ENCODE results near the gene DDX50. TPM values are rescaled to one million over a fixed set of nuclear protein-coding genes. Genes with fewer than 3 reads are reported as not detected.
"Not testable (repeated sequence)": the region's sequence is repeated elsewhere in the genome, so short reads cannot be mapped to it uniquely, and the experiment has no call there.

DDX50 gene
- polyA plus RNA-seq, result 37.0 TPM
- long read RNA-seq, donor 1, partial matches to known transcripts, result 0 of 4 reads
- long read RNA-seq, donor 1, other reads (novel, unspliced or antisense), result 0 of 4 reads
- long read RNA-seq, donor 2, transcript DDX50-201 (15 exons, 2,538 nt), result major isoform, 6 of 13 reads
- long read RNA-seq, donor 2, partial matches to known transcripts, result 7 of 13 reads
- long read RNA-seq, donor 2, other reads (novel, unspliced or antisense), result 0 of 13 reads
- long read RNA-seq, donor 3, result 0 reads
- long read RNA-seq, donor 4, partial matches to known transcripts, result 0 of 1 reads
- long read RNA-seq, donor 4, other reads (novel, unspliced or antisense), result 0 of 1 reads
- long read RNA-seq, donor 5, partial matches to known transcripts, result 0 of 2 reads
- long read RNA-seq, donor 5, other reads (novel, unspliced or antisense), result 0 of 2 reads
- long read RNA-seq, donor 6, transcript DDX50-201 (15 exons, 2,538 nt), result major isoform, 6 of 11 reads
- long read RNA-seq, donor 6, partial matches to known transcripts, result 5 of 11 reads
- long read RNA-seq, donor 6, other reads (novel, unspliced or antisense), result 0 of 11 reads
- long read RNA-seq, donor 7, transcript DDX50-201 (15 exons, 2,538 nt), result major isoform, 5 of 14 reads
- long read RNA-seq, donor 7, partial matches to known transcripts, result 9 of 14 reads
- long read RNA-seq, donor 7, other reads (novel, unspliced or antisense), result 0 of 14 reads
- long read RNA-seq, donor 8, transcript DDX50-201 (15 exons, 2,538 nt), result major isoform, 12 of 19 reads
- long read RNA-seq, donor 8, partial matches to known transcripts, result 7 of 19 reads
- long read RNA-seq, donor 8, other reads (novel, unspliced or antisense), result 0 of 19 reads
- long read RNA-seq, donor 9, transcript DDX50-201 (15 exons, 2,538 nt), result major isoform, 13 of 13 reads
- long read RNA-seq, donor 9, partial matches to known transcripts, result 0 of 13 reads
- long read RNA-seq, donor 9, other reads (novel, unspliced or antisense), result 0 of 13 reads
- long read RNA-seq, donor 10, transcript DDX50-201 (15 exons, 2,538 nt), result major isoform, 9 of 14 reads
- long read RNA-seq, donor 10, partial matches to known transcripts, result 5 of 14 reads
- long read RNA-seq, donor 10, other reads (novel, unspliced or antisense), result 0 of 14 reads
- long read RNA-seq, donor 11, transcript DDX50-201 (15 exons, 2,538 nt), result major isoform, 6 of 6 reads
- long read RNA-seq, donor 11, partial matches to known transcripts, result 0 of 6 reads
- long read RNA-seq, donor 11, other reads (novel, unspliced or antisense), result 0 of 6 reads

- Histone ChIP-seq H3K4me1 (ENCODE audit: control insufficient read depth, insufficient read depth, low read length) (peaks cover 7% of the 10 kb centered on the region), H3K9me3 (ENCODE audit: control insufficient read depth, low read depth, low read length) (no peaks in the 10 kb centered on the region), H3K27me3 (ENCODE audit: control insufficient read depth, insufficient read depth, low read length) (no peaks in the 10 kb centered on the region), H3K27ac (ENCODE audit: low read length) (peak within 1 kb of the TSS; percentile 96), H3K4me3 (ENCODE audit: low read length) (peak within 1 kb of the TSS; percentile 99), H3K36me3 (ENCODE audit: control insufficient read depth, insufficient read depth, low read length) (peaks cover 2% of the 10 kb centered on the region)
- WGBS (ENCODE audit: insufficient coverage, low lambda C conversion rate), result no CpG with 5 or more reads among the region's 47 CpGs
- peak; percentile 98 to 100 for DNase-seq
Observed at GRCh38 chr10:68901105-68901927, at the start of gene DDX50. Gene DDX50, plus strand, starts transcription at chr10:68901315. Its CDS starts 70 bp downstream, at chr10:68901385.

GRCh38 chr10:68856352-68856751 is 44.8 kb upstream of the DDX50 start:
- H3K27ac ChIP-seq (ENCODE audit: low read length), result no peak overlapping the region
- H3K4me3 ChIP-seq (ENCODE audit: low read length), result no peak overlapping the region
- 83% methylated on average over 1 of the region's 6 CpGs for WGBS (ENCODE audit: insufficient coverage, low lambda C conversion rate)
- no peaks in the 10 kb centered on the region for H3K36me3 ChIP-seq (ENCODE audit: control insufficient read depth, insufficient read depth, low read length)
- H3K27me3 ChIP-seq (ENCODE audit: control insufficient read depth, insufficient read depth, low read length), result no peaks in the 10 kb centered on the region
- DNase-seq, result no peak
- H3K4me1 ChIP-seq (ENCODE audit: control insufficient read depth, insufficient read depth, low read length), result no peaks in the 10 kb centered on the region
- H3K9me3 ChIP-seq (ENCODE audit: control insufficient read depth, low read depth, low read length), result peaks cover 18% of the 10 kb centered on the region

DNA sequence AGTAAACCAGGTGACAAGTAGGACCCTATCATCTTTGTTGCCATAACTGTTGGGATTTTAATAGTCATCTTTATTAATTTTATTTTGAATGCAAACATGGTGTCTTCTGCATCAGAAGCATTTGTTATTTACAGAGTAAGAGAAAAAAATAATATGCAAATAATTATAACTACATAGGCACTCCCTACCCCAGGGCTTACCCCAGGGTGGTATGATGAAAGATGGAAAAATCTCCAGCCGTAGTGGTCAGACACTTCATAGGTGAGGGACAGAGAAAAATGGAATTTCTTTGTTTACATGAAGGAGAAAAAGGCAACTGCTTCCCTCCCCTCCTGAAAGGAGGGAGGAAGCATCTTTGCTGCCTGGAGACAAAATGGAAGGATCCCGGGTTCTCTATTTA is 44.1 kb upstream of the DDX50 start:
- no peaks in the 10 kb centered on the region for H3K4me1 ChIP-seq (ENCODE audit: control insufficient read depth, insufficient read depth, low read length)
- no peak overlapping the region for H3K4me3 ChIP-seq (ENCODE audit: low read length)
- no peak for DNase-seq
- H3K27ac ChIP-seq (ENCODE audit: low read length), result no peak overlapping the region
- no peaks in the 10 kb centered on the region for H3K27me3 ChIP-seq (ENCODE audit: control insufficient read depth, insufficient read depth, low read length)
- 60% methylated on average over 1 of the region's 2 CpGs for WGBS (ENCODE audit: insufficient coverage, low lambda C conversion rate)
- H3K36me3 ChIP-seq (ENCODE audit: control insufficient read depth, insufficient read depth, low read length), result no peaks in the 10 kb centered on the region
- peaks cover 17% of the 10 kb centered on the region for H3K9me3 ChIP-seq (ENCODE audit: control insufficient read depth, low read depth, low read length)

DNA sequence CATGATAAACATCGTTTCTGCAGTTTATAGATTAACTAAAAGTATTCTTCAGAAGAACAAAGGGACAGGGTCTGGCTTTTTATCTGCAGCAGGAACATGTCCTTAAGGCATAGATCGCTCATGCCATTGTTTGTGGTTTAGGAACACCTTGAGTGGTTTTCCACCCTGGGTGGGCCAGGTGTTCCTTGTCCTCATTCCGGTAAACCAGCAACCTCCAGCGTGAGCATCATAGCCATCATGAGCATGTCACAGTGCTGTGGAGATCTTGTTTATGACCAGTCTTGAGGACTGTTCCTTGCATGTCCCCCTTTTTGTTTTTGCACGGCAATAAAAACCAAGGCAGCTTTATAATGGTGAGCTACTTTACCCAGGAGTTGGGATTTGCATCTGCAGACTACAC is 39.9 kb upstream of the DDX50 start:
- H3K27me3 ChIP-seq (ENCODE audit: control insufficient read depth, insufficient read depth, low read length), result no peaks in the 10 kb centered on the region
- H3K4me3 ChIP-seq (ENCODE audit: low read length), result no peak overlapping the region
- 100% methylated on average over 1 of the region's 5 CpGs for WGBS (ENCODE audit: insufficient coverage, low lambda C conversion rate)
- peak in 1 of 2 donors; percentile 49 for DNase-seq
- H3K9me3 ChIP-seq (ENCODE audit: control insufficient read depth, low read depth, low read length), result peaks cover 12% of the 10 kb centered on the region
- H3K4me1 ChIP-seq (ENCODE audit: control insufficient read depth, insufficient read depth, low read length), result no peaks in the 10 kb centered on the region
- no peak overlapping the region for H3K27ac ChIP-seq (ENCODE audit: low read length)
- H3K36me3 ChIP-seq (ENCODE audit: control insufficient read depth, insufficient read depth, low read length), result no peaks in the 10 kb centered on the region

- peaks cover 3% of the 10 kb centered on the region for H3K4me1 ChIP-seq (ENCODE audit: control insufficient read depth, insufficient read depth, low read length)
- peaks cover 15% of the 10 kb centered on the region for H3K9me3 ChIP-seq (ENCODE audit: control insufficient read depth, low read depth, low read length)
- no peaks in the 10 kb centered on the region for H3K36me3 ChIP-seq (ENCODE audit: control insufficient read depth, insufficient read depth, low read length)
- no peaks in the 10 kb centered on the region for H3K27me3 ChIP-seq (ENCODE audit: control insufficient read depth, insufficient read depth, low read length)
- H3K27ac ChIP-seq (ENCODE audit: low read length), result no peak overlapping the region
- no peak for DNase-seq
- H3K4me3 ChIP-seq (ENCODE audit: low read length), result no peak overlapping the region
- WGBS (ENCODE audit: insufficient coverage, low lambda C conversion rate), result no CpG with 5 or more reads among the region's 1 CpG
Observed at GRCh38 chr10:68864611-68865010, 36.5 kb upstream of the DDX50 start.

DNA sequence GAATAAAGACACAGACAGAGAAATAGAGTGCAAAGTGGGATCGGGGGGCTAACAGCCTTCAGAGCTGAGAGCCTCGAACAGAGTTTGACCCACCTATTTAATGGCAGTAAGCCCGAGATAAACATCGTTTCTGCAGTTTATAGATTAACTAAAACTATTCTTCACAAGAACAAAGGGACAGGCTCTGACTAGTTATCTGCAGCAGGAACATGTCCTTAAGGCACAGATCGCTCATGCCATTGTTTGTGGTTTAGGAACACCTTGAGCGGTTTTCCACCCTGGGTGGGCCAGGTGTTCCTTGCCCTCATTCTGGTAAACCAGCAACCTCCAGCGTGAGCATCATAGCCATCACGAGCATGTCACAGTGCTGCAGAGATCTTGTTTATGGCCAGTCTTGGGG is 32.9 kb upstream of the DDX50 start:
- not testable (repeated sequence) for H3K4me3 ChIP-seq (ENCODE audit: low read length); H3K27me3 ChIP-seq (ENCODE audit: control insufficient read depth, insufficient read depth, low read length); H3K36me3 ChIP-seq (ENCODE audit: control insufficient read depth, insufficient read depth, low read length); H3K9me3 ChIP-seq (ENCODE audit: control insufficient read depth, low read depth, low read length); DNase-seq; H3K27ac ChIP-seq (ENCODE audit: low read length)
- 100% methylated on average over 2 of the region's 8 CpGs for WGBS (ENCODE audit: insufficient coverage, low lambda C conversion rate)
- H3K4me1 ChIP-seq (ENCODE audit: control insufficient read depth, insufficient read depth, low read length), result peaks cover 22% of the 10 kb centered on the region

- H3K36me3 ChIP-seq (ENCODE audit: control insufficient read depth, insufficient read depth, low read length), result no peaks in the 10 kb centered on the region
- no peak overlapping the region for H3K27ac ChIP-seq (ENCODE audit: low read length)
- H3K9me3 ChIP-seq (ENCODE audit: control insufficient read depth, low read depth, low read length), result peaks cover 2% of the 10 kb centered on the region
- no peak overlapping the region for H3K4me3 ChIP-seq (ENCODE audit: low read length)
- 60% methylated on average over 1 of the region's 2 CpGs for WGBS (ENCODE audit: insufficient coverage, low lambda C conversion rate)
- peaks cover 22% of the 10 kb centered on the region for H3K4me1 ChIP-seq (ENCODE audit: control insufficient read depth, insufficient read depth, low read length)
- no peak for DNase-seq
- H3K27me3 ChIP-seq (ENCODE audit: control insufficient read depth, insufficient read depth, low read length), result no peaks in the 10 kb centered on the region
Observed at GRCh38 chr10:68869623-68870022, 31.5 kb upstream of the DDX50 start.

DNA sequence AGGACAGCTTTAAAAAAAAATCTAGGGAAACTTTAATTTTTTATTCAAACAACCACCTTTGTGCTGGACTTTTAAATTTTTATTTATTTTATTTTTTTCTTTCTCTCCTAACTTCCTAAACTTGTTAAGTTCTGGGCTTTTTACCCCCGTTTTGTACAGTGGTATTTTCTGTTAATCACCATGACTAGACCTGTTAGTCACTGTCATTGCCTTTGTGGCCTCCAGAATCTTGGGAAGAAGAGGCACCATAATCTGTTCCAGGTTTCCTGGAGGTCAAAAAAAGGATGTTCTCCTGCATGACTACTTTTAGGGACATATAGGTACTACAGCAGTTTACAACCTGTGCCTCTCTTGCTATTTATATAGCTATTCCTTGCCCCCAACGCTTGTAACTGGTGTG is 31.1 kb upstream of the DDX50 start:
- Histone ChIP-seq H3K4me3 (ENCODE audit: low read length) (no peak overlapping the region), H3K27me3 (ENCODE audit: control insufficient read depth, insufficient read depth, low read length) (no peaks in the 10 kb centered on the region), H3K4me1 (ENCODE audit: control insufficient read depth, insufficient read depth, low read length) (peaks cover 22% of the 10 kb centered on the region), H3K36me3 (ENCODE audit: control insufficient read depth, insufficient read depth, low read length) (no peaks in the 10 kb centered on the region), H3K9me3 (ENCODE audit: control insufficient read depth, low read depth, low read length) (peaks cover 2% of the 10 kb centered on the region), H3K27ac (ENCODE audit: low read length) (no peak overlapping the region)
- DNase-seq, result no peak
- WGBS (ENCODE audit: insufficient coverage, low lambda C conversion rate), result no CpG with 5 or more reads among the region's 2 CpGs

DNA sequence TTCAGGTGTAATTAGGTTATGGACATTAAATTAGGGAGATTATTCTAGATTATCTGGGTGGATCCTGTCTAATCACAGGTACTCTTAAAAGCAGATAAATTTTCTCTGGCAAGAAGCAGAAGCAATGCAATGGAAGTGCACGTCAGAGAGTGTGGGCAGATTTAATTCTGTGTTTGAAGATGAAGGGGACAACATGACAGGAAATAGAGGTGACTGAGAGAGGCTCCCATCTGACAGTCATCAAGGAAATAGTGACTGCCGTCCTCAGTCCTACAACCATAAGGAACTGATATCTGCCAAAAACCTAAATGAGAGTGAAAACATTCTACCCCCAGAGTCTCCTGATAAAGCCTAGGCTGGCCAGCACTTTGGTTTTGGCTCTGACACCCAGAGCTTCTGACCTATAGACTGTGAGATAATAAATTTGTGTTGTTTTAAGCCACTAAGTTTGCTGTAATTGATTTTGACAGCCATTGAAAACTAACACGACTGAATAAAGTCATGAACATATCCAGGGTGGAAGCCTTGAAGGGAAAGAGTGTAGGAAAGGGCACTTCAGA is 30.5 kb upstream of the DDX50 start:
- Histone ChIP-seq H3K27ac (ENCODE audit: low read length) (peak overlapping the region; percentile 82), H3K36me3 (ENCODE audit: control insufficient read depth, insufficient read depth, low read length) (no peaks in the 10 kb centered on the region), H3K9me3 (ENCODE audit: control insufficient read depth, low read depth, low read length) (peaks cover 2% of the 10 kb centered on the region), H3K4me3 (ENCODE audit: low read length) (no peak overlapping the region), H3K4me1 (ENCODE audit: control insufficient read depth, insufficient read depth, low read length) (peaks cover 23% of the 10 kb centered on the region), H3K27me3 (ENCODE audit: control insufficient read depth, insufficient read depth, low read length) (no peaks in the 10 kb centered on the region)
- DNase-seq, result no peak
- WGBS (ENCODE audit: insufficient coverage, low lambda C conversion rate), result 100% methylated on average over 1 of the region's 3 CpGs

Measured in large intestine (tissue), 12 donors.